HG03354 (cell line): ENCODE measurements around the gene HAVCR2.

Source experiments
- ATAC-seq: cut with Tn5 transposase; IDR thresholded peaks from one replicate; pipeline ENCODE4 v1.9.1; 2021; ENCODE audit warnings: mild to moderate bottlenecking; ENCODE audit not compliant: unreplicated experiment, poor library complexity, severe bottlenecking

HAVCR2 gene

DNA sequence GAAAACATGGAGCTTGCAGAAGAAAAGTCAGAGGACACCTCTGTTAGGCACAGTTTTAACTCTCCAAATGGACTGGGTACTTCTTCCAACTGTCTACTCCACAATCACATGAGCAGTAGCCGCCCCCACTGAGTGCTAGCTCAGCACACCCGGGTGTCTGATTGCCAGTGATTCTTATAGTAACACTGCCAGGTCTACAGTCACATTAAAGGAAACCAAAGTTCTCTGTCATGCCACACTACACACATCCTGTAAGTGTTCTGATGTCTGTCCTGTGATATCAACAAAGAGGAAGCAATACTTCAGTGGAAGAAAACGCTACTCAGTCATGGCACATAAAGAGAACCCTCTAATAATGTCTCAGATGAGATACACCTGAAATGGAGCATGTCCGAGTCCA, at the start of gene HAVCR2:
TSS of gene HAVCR2 (minus strand) at position 69 of the 400 bp plus-strand sequence. CDS start at position 8, 61 bp downstream.
- peak; percentile 88 for ATAC-seq

GRCh38 chr5:157157293-157157891, 48.5 kb upstream of the HAVCR2 start:
- no peak for ATAC-seq

DNA sequence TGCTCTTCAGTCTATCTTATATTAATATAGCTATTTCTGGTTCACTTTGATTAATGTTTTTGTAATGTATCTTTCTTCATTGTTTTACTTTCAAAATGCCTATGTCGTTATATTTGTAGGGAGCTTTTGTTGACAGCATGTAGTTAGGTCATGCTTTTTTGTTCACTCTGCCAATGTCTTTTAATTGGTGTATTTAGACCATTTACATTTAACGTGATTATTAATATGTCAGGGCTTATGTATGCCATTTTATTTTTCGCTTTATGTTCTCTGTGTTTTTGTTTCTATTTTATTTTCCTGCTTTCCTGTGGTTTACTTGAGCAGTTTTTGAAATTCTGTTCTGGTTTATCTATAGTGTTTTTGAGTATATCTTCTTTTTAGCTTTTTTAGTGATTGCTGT, 46.5 kb upstream of the HAVCR2 start:
- ATAC-seq = no peak

DNA sequence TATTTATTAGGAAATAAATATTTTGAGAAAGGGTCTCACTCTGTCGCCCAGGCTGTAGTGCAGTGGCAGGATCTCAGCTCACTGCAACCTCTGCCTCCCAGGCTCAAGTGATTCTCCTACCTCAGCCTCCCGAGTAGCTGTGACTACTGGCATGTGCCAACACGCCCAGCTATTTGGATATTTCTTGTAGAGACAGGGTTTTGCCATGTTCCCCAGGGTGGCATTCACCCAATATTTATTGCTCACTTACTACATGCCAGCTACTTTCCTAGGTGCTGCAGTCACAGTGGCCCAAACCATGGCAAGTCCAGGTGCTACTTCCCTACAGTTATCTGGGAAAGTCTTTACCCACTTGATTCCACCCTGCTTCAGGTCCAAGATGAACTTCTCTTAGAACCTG, 42.2 kb upstream of the HAVCR2 start:
- ATAC-seq = no peak

DNA sequence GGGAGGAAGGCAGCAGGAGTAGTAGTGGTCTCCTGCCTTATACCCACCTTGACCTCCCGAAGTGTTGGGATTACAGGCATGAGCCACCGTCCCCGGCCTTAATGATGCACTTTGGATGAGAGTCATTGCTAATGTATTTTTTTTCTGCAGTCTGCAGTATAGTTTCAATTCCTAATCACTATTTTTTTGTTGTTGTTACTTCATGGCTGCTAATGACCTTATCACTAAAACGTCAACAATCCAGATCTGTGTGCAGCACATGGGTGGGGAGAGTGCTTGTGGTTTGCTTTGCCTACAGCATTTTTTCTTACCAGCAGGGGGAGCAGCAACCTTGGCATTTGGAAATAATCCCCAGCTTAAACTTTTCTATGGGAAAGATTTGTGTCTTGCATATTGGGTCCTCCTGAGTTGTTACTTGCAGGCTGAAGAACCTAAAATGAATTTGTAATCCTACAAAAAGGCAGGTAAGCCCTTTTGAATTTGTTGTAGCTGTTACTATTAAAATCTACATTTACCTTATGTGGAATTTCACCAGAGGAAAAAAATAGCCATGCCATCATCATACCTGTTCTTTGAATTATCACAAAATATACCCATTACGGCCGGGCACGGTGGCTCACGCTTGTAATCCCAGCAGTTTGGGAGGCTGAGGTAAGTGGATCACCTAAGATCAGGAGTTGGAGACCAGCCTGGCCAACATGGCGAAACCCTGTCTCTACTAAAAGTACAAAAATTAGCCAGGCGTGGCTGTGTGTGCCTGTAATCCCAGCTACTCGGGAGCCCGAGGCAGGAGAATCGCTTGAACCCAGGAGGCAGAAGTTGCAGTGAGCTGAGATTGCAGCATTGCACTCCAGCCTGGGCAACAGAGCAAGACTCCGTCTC, 40.1 kb upstream of the HAVCR2 start:
- ATAC-seq = peak; percentile 87

- peak; percentile 47 for ATAC-seq
Measured at GRCh38 chr5:157143127-157143971, 34.5 kb upstream of the HAVCR2 start.

- peak; percentile 100 for ATAC-seq
Measured at GRCh38 chr5:157142317-157143126, 33.7 kb upstream of the HAVCR2 start, which contains the start of gene MED7. TSS of gene MED7 (minus strand) at chr5:157142865. CDS start at chr5:157139431, 3,434 bp downstream.

DNA sequence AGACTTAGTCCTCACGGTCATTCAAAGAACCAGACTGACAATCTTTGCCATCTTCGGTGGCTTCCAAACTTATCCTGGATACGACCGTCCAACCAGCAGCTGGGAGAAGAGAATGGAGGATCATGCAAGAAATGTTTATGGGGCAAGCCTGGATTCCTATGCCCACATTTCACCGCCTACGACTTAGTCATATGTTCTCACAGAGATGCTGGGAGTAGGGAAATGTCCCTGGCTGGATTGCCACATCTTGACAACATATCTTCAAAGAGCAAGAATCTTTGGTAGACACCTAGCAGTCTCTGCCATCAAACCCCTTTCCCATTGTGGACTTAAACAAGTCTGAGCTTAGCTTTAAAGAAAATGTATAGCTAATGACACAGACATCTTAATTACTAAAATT, 28.8 kb upstream of the HAVCR2 start:
- ATAC-seq = no peak

DNA sequence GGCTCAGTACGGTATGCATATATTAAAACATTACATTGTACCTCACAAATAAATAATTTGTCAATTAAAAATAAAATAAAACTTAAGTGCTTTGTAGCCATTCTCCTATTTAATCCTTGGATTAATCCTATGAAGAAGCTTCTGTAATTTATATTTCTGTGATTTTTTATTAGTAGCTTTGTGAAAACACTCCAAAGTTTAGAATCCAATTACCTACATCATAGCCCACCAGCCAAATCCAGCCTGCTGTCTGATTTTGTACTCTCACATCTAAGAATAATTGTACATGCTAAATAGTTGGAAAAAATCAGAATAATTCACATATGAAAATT, 23.4 kb upstream of the HAVCR2 start:
- ATAC-seq = no peak

DNA sequence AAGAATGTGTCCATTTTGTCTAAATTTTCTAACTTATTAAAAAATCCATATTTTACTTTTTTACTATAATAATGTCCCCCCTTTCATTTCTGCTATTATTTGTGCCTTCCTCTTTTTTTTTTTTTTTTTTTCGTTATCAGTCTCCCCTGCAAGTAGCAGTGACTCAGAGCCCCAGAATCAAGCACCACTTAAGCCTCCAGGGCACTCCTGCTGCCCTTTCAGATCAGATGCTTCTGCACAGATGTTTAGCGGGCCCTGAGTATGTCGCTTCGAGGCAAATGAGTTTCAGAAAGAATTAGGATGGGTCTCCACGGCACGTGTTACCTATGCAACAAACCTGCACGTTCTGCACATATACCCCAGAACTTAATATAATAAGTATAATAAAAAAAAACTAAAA, 22.1 kb upstream of the HAVCR2 start:
- ATAC-seq = no peak

- no peak for ATAC-seq
Measured at GRCh38 chr5:157121709-157122108, 12.9 kb upstream of the HAVCR2 start.

DNA sequence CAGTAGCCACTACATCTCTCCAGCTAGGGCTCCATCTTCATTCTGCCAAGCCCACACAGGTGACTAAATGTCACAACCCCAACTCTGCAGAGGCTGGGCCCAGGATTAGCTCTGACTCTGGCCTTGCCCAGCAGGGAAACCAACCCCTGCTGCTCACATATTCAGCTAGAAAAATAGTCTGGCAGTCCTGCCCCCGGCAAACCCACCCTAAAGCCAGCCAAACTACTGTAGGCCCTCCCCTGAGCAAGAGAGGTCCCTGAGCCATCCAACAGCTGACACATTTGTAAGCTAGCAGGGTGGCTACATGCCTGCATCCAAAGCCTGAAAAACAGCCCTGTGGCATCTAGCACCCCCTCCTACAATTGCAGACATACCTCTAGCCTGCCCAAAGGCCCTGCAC, 11.3 kb upstream of the HAVCR2 start:
- no peak for ATAC-seq

GRCh38 chr5:157116483-157116954, 7.7 kb upstream of the HAVCR2 start:
- peak; percentile 64 for ATAC-seq

DNA sequence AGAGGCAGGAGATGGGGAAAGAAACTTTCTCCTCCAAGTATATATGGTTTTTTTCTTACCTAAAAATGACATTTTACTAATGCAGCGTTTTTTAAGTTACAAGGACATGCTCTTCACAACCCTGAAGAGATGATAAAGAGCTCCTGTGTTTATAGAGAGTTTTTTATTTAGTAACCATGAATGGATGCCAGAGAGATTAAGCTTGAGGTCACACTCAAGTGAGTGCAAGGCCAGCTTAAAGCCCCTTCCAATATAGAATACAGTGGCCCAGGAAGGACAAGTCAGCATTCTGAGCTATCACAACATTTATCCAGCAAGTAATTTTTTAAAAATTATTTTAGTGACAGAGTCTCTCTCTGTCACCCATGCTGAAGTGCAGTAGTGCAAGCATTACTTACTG, 6.7 kb upstream of the HAVCR2 start:
- ATAC-seq = no peak

GRCh38 chr5:157115012-157115411, 6.2 kb upstream of the HAVCR2 start:
- ATAC-seq = no peak

DNA sequence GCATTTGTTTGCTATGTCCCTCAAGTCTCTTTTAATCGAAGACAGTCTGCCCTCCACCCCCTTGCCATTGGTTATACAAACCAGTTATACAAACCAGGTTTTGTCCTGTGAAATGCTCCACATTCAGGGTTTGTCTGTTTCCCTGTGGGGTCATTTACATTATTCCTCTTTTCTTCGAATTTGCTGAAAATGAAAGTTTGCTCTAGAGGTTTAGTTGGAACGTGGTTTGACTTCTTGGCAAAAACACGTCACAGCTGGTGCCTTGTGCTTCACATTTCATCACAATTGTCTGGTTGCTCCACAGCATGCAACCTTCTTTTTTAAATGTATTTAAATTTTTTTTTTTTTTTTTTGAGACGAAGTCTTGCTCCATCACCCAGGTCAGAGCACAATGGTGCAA, 4.2 kb upstream of the HAVCR2 start:
- no peak for ATAC-seq

DNA sequence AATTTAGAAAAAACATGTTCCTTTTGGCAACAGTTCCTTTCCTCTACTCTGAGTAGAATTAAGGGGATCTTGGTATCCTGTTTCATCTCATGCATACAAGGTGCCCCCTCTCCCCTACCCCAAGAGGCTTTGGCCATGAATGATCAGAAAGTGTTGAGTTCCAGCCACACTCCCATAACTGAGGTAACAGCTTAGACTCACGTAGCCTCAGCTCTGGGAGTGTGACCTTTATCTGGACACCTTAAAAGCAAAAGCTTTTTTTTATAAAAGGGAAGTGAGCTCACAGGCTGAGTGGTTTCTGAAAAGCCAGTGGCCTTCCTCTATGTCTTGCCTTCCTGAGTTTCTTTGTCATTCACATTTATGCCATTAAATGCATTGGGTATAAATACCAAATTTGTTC, 900 bp upstream of the HAVCR2 start:
- peak; percentile 62 for ATAC-seq

DNA sequence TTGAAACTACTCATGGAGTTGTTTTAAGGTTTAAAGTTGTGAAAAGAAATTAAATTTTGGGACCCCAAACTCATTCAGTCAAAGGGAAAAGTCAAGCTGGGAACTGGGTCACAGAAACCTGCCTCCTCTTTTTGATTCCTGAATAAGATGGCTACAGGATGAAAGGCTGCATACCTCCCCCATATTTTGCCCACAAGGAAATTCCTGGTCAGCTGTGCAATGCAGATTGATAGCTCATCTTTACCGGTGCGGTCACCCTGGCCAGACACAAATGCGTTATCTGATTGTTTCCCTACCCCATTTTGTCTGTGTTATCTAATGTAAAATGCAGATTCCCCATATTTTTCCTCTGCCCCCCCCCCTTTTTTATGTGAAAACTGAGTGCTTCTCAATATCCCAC, 1.3 kb downstream of the HAVCR2 start:
- ATAC-seq = no peak

- ATAC-seq = no peak
Measured at GRCh38 chr5:157106630-157107461, 2.0 kb downstream of the HAVCR2 start.
